ENCODE measurements around the gene BAIAP3.

DNA sequence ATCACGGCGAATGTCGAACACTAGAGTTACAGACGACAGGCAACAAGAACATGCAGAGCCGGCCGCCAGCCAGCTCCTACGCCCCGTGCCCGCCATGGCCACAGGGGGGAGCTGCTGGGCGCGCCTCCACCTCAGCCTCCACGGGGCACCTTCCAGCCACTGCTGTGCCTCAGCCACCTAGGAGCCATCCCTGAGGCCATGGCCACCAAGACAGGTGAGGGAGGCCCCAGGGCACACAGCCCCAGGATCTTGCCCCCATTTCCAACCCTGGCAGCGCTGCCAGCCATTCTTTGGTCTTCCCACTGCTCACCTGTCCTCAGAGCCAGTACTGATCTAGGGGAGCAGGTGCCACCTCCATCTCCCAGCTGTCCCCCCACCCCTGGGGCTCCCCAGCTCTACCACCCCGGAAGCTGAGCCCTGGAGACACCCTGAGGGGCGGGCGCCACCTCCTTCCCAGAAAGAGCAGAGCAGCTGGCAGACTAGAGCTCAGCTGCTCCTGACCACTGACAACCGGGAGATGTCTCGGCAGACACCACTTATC lies 30.1 kb downstream of the BAIAP3 start:
- TF ChIP-seq EZH2 (IDR thresholded peaks at IDR 0.05; ENCODE audit: insufficient read depth, poor library complexity, severe bottlenecking) (no peak), EZH2phosphoT487 (IDR thresholded peaks at IDR 0.05; ENCODE audit: insufficient read depth, low read depth) (no peak)
